Panc1 (cell line): Measurements from ENCODE around the gene INIP.

Experiments
- POLR2AphosphoS5 ChIP-seq: IDR thresholded peaks from 2 replicates; pipeline ENCODE4 v1.6.1; 2012; ENCODE audit warnings: mild to moderate bottlenecking, low read depth, low read length, moderate library complexity
- REST ChIP-seq, 2 experiments: IDR thresholded peaks; 2 replicates each; pipeline ENCODE4 v1.6.1; 2011 to 2012; ENCODE audit warnings: low read depth in 2 of 2, control low read depth in 1 of 2, low read length in 1 of 2, mild to moderate bottlenecking in 1 of 2, moderate library complexity in 1 of 2; ENCODE audit not compliant: insufficient read depth in 1 of 2
- SIN3A ChIP-seq: IDR thresholded peaks from 2 replicates; pipeline ENCODE4 v1.6.1; 2012; ENCODE audit warnings: low read depth, mild to moderate bottlenecking, low read length, moderate library complexity, borderline replicate concordance; ENCODE audit not compliant: insufficient read depth
- TCF7L2 ChIP-seq: IDR thresholded peaks from 2 replicates; pipeline ENCODE4 v1.6.1; 2011; ENCODE audit warnings: mild to moderate bottlenecking, low read depth, low read length, inconsistent platforms
- TF ChIP-seq, protein P1 (sequence below): fragments of 450-650 bp; IDR thresholded peaks from 2 replicates; pipeline ENCODE4 v1.5.1; 2017; ENCODE audit warnings: mild to moderate bottlenecking

- TF ChIP-seq POLR2AphosphoS5 (no peak), REST (IDR thresholded peaks at IDR 0.05; ENCODE audit: insufficient read depth in 1 of 2, low read depth in 2 of 2, low read length in 1 of 2) (no peak), SIN3A (no peak), TCF7L2 (no peak)
- TF ChIP-seq, protein P1, sequence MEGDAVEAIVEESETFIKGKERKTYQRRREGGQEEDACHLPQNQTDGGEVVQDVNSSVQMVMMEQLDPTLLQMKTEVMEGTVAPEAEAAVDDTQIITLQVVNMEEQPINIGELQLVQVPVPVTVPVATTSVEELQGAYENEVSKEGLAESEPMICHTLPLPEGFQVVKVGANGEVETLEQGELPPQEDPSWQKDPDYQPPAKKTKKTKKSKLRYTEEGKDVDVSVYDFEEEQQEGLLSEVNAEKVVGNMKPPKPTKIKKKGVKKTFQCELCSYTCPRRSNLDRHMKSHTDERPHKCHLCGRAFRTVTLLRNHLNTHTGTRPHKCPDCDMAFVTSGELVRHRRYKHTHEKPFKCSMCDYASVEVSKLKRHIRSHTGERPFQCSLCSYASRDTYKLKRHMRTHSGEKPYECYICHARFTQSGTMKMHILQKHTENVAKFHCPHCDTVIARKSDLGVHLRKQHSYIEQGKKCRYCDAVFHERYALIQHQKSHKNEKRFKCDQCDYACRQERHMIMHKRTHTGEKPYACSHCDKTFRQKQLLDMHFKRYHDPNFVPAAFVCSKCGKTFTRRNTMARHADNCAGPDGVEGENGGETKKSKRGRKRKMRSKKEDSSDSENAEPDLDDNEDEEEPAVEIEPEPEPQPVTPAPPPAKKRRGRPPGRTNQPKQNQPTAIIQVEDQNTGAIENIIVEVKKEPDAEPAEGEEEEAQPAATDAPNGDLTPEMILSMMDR, result no peak
Measured at GRCh38 chr9:112728401-112728800, 10.5 kb upstream of the INIP start.
